Body of pancreas (tissue), 4 donors: ENCODE results near the gene RFWD3.

Experiments used
- CTCF ChIP-seq, 7 experiments: fragments of 450-650 bp in 4 of 7; fragments of 200-600 bp in 3 of 7; sonication (generic) in 3 of 7; IDR thresholded peaks; one replicate each; pipeline ENCODE4 v1.5.1; 2016 to 2019; ENCODE audit warnings: antibody characterized with exemption in 7 of 7
- POLR2A ChIP-seq, 3 donors: fragments of 450-650 bp; IDR thresholded peaks; one replicate each; pipeline ENCODE4 v1.6.1; 2016; ENCODE audit warnings: antibody characterized with exemption in 3 of 3, mild to moderate bottlenecking in 2 of 3

- TF ChIP-seq CTCF (IDR thresholded peaks at IDR 0.05) (no peak), POLR2A (IDR thresholded peaks at IDR 0.05) (peak in 2 of 3 donors; percentile 58 to 59)
These were observed 29.1 kb upstream of the RFWD3 start for GRCh38 chr16:74695450-74696422.
